ENCODE measurements around the gene CDC42EP5.

CDC42EP5 gene

DNA sequence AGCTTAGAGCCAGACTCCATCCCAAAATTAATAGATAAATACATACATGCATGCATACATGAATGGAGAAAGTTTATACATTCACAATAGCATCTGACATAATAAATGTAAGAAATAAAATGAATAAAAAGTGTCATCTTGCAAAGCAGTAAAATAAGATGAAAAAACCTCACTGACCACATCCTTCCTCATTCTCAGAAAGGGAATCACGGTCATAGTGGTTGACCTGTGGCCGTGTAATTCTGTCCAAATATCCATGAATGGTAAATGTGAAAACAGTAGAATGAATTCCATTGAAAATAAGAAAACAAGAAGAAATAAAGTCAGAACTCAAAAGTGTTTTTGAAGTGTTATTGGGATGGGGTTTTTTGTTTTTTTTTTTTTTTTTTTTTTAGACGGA, 9.8 kb upstream of the CDC42EP5 start:
- H3K4me3 ChIP-seq (ENCODE audit: low read depth, low read length): no peak overlapping the region
- DNase-seq (ENCODE audit: low read depth, low spot score): no peak
- ChIA-PET POLR2A (no interaction called here), CTCF (no interaction called here)
- TF ChIP-seq CTCF (IDR thresholded peaks at IDR 0.05; ENCODE audit: insufficient read depth, low read length, missing control alignments): no peak

- POLR2A ChIA-PET: no interaction called here
These were observed 8.3 kb upstream of the CDC42EP5 start for GRCh38 chr19:54481326-54481930.

DNA sequence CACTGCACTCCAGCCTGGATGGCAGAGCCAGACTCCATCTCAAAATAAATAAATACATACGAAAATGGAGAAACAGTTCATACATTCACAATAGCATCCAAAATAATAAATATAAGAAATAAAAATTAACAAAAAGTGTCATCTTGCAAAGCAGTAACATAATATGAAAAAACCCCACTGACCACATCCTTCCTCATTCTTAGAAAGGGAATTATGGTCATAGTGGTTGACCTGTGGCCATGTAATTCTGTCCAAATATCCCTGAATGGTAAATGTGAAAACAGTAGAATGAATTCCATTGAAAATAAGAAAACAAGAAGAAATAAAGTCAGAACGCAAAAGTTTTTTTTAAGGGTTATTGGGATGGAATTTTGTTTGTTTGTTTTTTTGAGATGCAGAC, 7.0 kb upstream of the CDC42EP5 start:
- CTCF ChIA-PET: interaction anchor here (1.0 to 2.5 kb wide), 5 partner anchors 10 to 197 kb away, joined by 3 to 28 read pairs (median 5); no protein-coding TSS in a partner anchor
- POLR2A ChIA-PET: no interaction called here
- TF ChIP-seq CTCF (IDR thresholded peaks at IDR 0.05; ENCODE audit: insufficient read depth, low read length, missing control alignments): no peak
- no peak for DNase-seq (ENCODE audit: low read depth, low spot score)
- H3K4me3 ChIP-seq (ENCODE audit: low read depth, low read length): no peak overlapping the region

More at GRCh38 chr19:54481326-54481930, 8.3 kb upstream of the CDC42EP5 start:
- CTCF ChIA-PET: interaction anchor here (0.6 to 2.1 kb wide), 14 partner anchors 8 to 618 kb away, joined by 3 to 28 read pairs (median 3); partner anchors contain the start of genes CDC42EP5 and RDH13
- no peak for DNase-seq (ENCODE audit: low read depth, low spot score)
- peak; percentile 71 for TF ChIP-seq CTCF (IDR thresholded peaks at IDR 0.05; ENCODE audit: insufficient read depth, low read length, missing control alignments)
- H3K4me3 ChIP-seq (ENCODE audit: low read depth, low read length): no peak overlapping the region

- no peak overlapping the region for H3K4me3 ChIP-seq (ENCODE audit: low read depth, low read length)
- ChIA-PET POLR2A (no interaction called here), CTCF (interaction anchor here (0.9 to 2.5 kb wide), 14 partner anchors 9 to 939 kb away, joined by 3 to 24 read pairs (median 3); partner anchors contain the start of gene LENG8)
- DNase-seq (ENCODE audit: low read depth, low spot score): no peak
- TF ChIP-seq CTCF (IDR thresholded peaks at IDR 0.05; ENCODE audit: insufficient read depth, low read length, missing control alignments): peak; percentile 56
These were observed 5.7 kb upstream of the CDC42EP5 start for GRCh38 chr19:54478677-54479266.

DNA sequence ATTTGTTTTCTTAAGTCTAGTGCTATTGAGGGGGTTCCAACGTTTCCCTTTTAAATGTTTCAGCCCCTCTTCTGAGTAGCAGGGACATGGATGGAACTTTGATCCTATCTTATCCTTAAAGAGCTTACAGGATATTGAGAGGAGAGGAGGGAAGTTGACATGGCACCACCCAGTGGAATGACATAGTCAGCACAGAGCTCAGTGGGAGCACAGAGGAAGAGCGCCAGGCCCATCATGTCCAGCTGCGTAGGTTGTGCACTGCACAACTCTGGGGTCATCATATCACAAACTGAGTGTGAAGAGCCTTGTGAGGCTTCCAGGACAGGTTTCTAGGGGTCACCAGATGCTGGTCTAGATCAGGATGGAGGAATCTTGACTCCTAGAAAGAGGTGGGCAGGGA, 4.6 kb upstream of the CDC42EP5 start:
- no peak for DNase-seq (ENCODE audit: low read depth, low spot score)
- POLR2A ChIA-PET: no interaction called here
- H3K4me3 ChIP-seq (ENCODE audit: low read depth, low read length): no peak overlapping the region
- CTCF ChIA-PET: interaction anchor here (1.0 to 2.5 kb wide), 8 partner anchors 11 to 200 kb away, joined by 3 to 24 read pairs (median 3); partner anchors contain the start of gene LENG8
- TF ChIP-seq CTCF (IDR thresholded peaks at IDR 0.05; ENCODE audit: insufficient read depth, low read length, missing control alignments): no peak

DNA sequence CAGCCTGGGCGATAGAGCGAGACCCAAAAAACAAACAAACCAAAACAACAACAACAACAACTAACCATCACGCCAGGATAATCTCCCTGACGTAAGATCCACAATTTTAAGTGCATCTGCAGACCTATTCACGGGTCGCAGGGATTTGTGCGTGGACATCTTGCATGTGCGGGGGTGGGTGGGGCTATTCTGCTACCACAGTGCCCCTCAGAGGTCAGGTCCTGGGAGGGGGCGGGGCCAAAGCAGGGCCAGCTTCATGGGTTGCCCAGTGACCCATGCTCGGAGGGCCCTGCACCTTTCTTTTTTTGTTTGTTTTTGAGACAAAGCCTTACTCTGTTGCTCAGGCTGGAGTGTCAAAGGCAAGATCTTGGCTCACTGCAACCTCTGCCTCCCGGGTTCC, 2.6 kb upstream of the CDC42EP5 start:
- ChIA-PET POLR2A (interaction anchor here (0.8 kb wide), 1 partner anchor 845 kb away, joined by 3 read pairs; no protein-coding TSS in a partner anchor), CTCF (interaction anchor here (1.2 kb wide), 1 partner anchor 32 kb away, joined by 4 read pairs; no protein-coding TSS in a partner anchor)
- TF ChIP-seq CTCF (IDR thresholded peaks at IDR 0.05; ENCODE audit: insufficient read depth, low read length, missing control alignments): no peak
- H3K4me3 ChIP-seq (ENCODE audit: low read depth, low read length): no peak overlapping the region
- no peak for DNase-seq (ENCODE audit: low read depth, low spot score)

Measured in AG04449 (cell line).